Activated T-cell treated with anti-CD3 and anti-CD28 coated beads for 48 hours (primary cell): ENCODE results near the gene KIR2DL1.
"Not testable (repeated sequence)": the region's sequence is repeated elsewhere in the genome, so short reads cannot be mapped to it uniquely, and the experiment has no call there.

Experiments
- DNase-seq: peaks from one replicate; pipeline ENCODE4 v3.0.0-alpha.2; 2020; ENCODE audit warnings: low read depth

Gene KIR2DL1

DNA sequence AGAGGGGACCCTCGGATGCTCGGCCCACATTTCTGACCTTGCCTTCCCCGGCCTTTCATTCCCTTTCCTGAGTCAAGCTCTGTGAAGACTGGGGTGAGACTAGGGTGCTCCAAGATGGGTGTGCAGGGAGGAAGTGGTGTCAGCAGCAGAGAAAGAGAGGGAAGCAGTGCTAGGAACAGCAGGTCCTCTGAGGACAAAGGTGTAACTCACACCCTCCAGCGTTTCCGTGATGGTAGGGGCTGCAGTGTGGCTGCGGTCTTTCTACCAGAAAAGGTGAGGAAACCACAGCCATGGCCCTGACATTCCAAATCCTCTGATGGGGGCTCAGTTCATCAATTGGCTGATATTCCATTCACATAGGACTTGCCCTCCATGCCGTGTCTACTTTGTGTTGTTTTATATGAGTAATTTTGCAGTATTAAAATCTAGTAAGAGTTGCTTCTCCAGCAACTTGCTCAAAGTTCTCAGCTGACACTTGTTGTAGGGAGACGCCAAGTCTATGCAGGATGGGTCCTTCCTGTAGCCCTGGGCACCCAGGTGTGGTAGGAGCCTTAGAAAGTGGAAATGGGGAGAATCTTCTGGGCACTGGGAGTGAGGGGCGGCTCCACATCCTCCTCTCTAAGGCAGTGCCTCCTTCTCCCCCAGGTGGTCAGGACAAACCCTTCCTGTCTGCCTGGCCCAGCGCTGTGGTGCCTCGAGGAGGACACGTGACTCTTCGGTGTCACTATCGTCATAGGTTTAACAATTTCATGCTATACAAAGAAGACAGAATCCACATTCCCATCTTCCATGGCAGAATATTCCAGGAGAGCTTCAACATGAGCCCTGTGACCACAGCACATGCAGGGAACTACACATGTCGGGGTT lies 48.3 kb downstream of the KIR2DL1 start:
- DNase-seq: no peak

DNA sequence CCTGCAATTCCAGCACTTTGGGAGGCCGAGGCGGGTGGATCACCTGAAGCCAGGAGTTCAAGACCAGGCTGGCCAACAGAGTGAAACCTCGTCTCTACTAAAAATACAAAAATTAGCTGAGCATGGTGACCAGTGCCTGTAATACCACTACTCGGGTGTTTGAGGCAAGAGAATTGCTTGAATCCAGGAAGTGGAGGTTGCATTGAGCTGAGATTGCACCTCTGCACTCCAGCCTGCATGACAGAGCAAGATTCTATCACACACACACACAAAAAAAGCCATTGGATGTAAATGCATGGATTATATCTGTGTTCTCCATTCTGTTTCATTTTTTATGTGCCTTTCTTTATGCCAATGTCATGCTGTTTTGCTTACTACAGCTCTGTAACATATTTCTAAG lies 54.8 kb downstream of the KIR2DL1 start:
- DNase-seq: not testable (repeated sequence)

DNA sequence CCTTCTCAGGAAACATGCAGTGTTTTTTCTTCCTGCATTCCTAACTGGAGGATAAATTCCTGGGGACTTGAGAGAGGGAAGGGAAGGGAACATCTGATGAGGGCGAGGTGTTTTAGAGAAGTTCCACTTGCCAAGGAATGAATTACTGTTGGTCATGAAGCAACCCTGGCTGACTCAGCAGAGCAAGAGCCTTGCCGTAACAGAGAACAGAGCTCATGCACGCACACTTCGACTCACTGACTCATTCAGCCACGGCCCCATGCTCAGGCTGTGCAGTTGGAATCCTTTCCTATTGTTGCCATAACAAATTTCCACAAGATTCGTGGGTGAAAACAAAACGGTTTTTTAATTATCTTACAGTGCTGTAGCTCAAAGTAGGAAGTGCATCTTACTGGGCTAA lies 55.7 kb downstream of the KIR2DL1 start:
- not testable (repeated sequence) for DNase-seq

DNA sequence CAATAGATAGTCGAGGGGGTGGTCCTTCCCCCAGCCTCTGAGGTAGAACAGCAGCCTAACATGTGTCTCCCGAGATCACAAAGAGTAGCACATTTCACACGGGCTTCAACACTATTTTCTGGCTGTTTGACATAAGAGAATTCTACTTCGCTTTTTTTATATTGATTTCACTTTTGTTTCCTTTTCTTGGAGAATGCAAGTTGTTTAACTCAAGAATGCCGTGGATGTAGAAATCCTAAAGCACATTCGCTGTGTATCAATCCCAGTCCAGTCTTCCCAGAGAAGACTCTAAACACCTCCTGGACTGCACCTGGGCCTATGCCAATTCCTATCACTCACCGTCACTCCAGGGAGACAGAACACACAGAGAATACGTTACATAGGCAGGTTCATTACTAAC lies 58.5 kb downstream of the KIR2DL1 start:
- not testable (repeated sequence) for DNase-seq

DNA sequence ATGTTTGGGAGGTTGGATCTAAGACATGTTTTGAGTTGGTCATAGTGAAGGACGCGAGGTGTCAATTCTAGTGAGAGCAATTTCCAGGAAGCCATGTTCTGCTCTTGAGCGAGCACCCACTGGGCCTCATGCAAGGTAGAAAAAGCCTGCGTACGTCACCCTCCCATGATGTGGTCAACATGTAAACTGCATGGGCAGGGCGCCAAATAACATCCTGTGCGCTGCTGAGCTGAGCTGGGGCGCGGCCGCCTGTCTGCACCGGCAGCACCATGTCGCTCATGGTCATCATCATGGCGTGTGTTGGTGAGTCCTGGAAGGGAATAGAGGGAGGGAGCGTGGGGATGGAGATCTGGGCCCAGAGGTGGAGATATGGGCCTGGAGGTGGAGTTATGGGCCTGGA lies 62.9 kb downstream of the KIR2DL1 start, which contains the start of gene KIR2DS4:
TSS of gene KIR2DS4 (plus strand) at position 181 of the 400 bp plus-strand sequence.
- DNase-seq: not testable (repeated sequence)
